Measurements from ENCODE around the gene TBL3.
"Not testable (repeated sequence)": the region's sequence is repeated elsewhere in the genome, so short reads cannot be mapped to it uniquely, and the experiment has no call there.

DNA sequence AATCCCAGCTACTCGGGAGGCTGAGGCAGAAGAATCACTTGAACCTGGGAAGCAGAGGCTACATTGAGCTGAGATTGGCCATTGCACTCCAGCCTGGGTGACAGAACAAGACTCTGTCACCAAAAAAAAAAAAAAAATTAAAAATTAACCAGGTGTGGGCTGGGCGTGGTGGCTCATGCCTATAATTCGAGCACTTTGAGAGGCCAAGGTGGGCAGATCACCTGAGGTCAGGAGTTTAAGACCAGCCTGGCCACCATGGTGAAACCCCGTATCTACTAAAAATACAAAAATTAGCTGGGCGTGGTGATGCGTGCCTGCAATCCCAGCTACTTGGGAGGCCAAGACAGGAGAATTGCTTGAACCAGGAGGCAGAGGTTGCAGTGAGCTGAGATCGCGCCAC lies 32.0 kb upstream of the TBL3 start:
- TF ChIP-seq, protein P1, sequence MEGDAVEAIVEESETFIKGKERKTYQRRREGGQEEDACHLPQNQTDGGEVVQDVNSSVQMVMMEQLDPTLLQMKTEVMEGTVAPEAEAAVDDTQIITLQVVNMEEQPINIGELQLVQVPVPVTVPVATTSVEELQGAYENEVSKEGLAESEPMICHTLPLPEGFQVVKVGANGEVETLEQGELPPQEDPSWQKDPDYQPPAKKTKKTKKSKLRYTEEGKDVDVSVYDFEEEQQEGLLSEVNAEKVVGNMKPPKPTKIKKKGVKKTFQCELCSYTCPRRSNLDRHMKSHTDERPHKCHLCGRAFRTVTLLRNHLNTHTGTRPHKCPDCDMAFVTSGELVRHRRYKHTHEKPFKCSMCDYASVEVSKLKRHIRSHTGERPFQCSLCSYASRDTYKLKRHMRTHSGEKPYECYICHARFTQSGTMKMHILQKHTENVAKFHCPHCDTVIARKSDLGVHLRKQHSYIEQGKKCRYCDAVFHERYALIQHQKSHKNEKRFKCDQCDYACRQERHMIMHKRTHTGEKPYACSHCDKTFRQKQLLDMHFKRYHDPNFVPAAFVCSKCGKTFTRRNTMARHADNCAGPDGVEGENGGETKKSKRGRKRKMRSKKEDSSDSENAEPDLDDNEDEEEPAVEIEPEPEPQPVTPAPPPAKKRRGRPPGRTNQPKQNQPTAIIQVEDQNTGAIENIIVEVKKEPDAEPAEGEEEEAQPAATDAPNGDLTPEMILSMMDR (conservative IDR thresholded peaks at IDR 0.05), result not testable (repeated sequence)
- TF ChIP-seq ZFX (IDR thresholded peaks at IDR 0.05), result not testable (repeated sequence)

Measured in C4-2B (cell line).